Endothelial cell of umbilical vein (primary cell): ENCODE results near the gene BMERB1. TPM values are rescaled to one million over a fixed set of nuclear protein-coding genes. Genes with fewer than 3 reads are reported as not detected.

ENCODE experiments used
- BruUV-seq: library from RNA; stranded (reverse); fragments of 400-500 nt; replicated peaks from 2 replicates; lab custom pipeline; 2021; lab: Mats Ljungman, UMichigan
- CTCF ChIA-PET: fragments of 300-600, 350-600 bp; sonication (Branson Sonifier 250); formaldehyde crosslinking; loops from one replicate; lab custom pipeline; 2021; ENCODE audit warnings: antibody characterized with exemption, inconsistent platforms; lab: Charles Lee
- POLR2A ChIA-PET: fragments of 300-600, 350-600 bp; sonication (Branson Sonifier 250); formaldehyde crosslinking; loops from one replicate; lab custom pipeline; 2021; ENCODE audit warnings: antibody characterized with exemption, inconsistent platforms; lab: Charles Lee
- DNase-seq: peaks from one replicate; pipeline ENCODE4 v3.0.0-alpha.2; 2011; ENCODE audit warnings: low read depth, low spot score
- FAIRE-seq: peaks from 2 replicates; lab custom pipeline; 2011; peaks lifted over from hg19 to GRCh38; lab: Jason Lieb, UNC
- H2AFZ ChIP-seq: 2 replicates; pipeline ENCODE4 v1.6.0; 2012; ENCODE audit warnings: low read depth, low read length, control low read depth, inconsistent platforms
- H3K27ac ChIP-seq: 2 replicates; pipeline ENCODE4 v1.5.1; 2011; ENCODE audit warnings: low read depth, mild to moderate bottlenecking, control low read depth, low read length, moderate library complexity; ENCODE audit not compliant: insufficient read depth
- H3K27me3 ChIP-seq, 2 experiments: 2 replicates each; pipeline versions ENCODE4 v1.6.0 to v1.6.1; 2011; ENCODE audit warnings: low read length in 2 of 2, mixed read lengths in 1 of 2; ENCODE audit not compliant: control insufficient read depth in 2 of 2, insufficient read depth in 2 of 2
- H3K36me3 ChIP-seq, 2 experiments: 2 replicates in 1 of 2; 3 replicates in 1 of 2; pipeline ENCODE4 v1.5.1; 2011; ENCODE audit warnings: low read length in 2 of 2, mild to moderate bottlenecking in 1 of 2, moderate library complexity in 1 of 2; ENCODE audit not compliant: control insufficient read depth in 2 of 2, insufficient read depth in 2 of 2; ENCODE audit errors: extremely low read depth in 1 of 2
- H3K4me1 ChIP-seq: 3 replicates; pipeline ENCODE4 v1.5.1; 2011; ENCODE audit warnings: mild to moderate bottlenecking, low read length; ENCODE audit not compliant: control insufficient read depth, insufficient read depth; ENCODE audit errors: extremely low read depth
- H3K4me2 ChIP-seq: 2 replicates; pipeline ENCODE4 v1.6.1; 2011; ENCODE audit warnings: low read length, control low read depth, mixed read lengths; ENCODE audit not compliant: insufficient read depth
- H3K4me3 ChIP-seq, 3 experiments: fragments of 200-600 bp in 1 of 3; sonication (generic), shearing (Covaris generic) in 1 of 3; replicated peaks in 1 of 3; 2 replicates each; pipeline ENCODE4 v1.5.1; 2011 to 2016; ENCODE audit warnings: control low read depth in 3 of 3, low read length in 3 of 3, mild to moderate bottlenecking in 2 of 3, inconsistent platforms in 1 of 3, low read depth in 1 of 3, moderate library complexity in 1 of 3; ENCODE audit not compliant: insufficient read depth in 1 of 3
- H3K79me2 ChIP-seq: 2 replicates; pipeline ENCODE4 v1.6.0; 2012; ENCODE audit warnings: low read length, inconsistent platforms; ENCODE audit not compliant: control insufficient read depth, insufficient read depth
- H3K9ac ChIP-seq: replicated peaks from 2 replicates; pipeline ENCODE3; 2011; ENCODE audit warnings: low read length, control low read depth; ENCODE audit not compliant: insufficient read depth; ENCODE audit errors: extremely low read depth
- H3K9me1 ChIP-seq: replicated peaks from 3 replicates; pipeline ENCODE4 v1.6.0; 2011; ENCODE audit warnings: mild to moderate bottlenecking, low read length; ENCODE audit not compliant: control insufficient read depth, insufficient read depth; ENCODE audit errors: extremely low read depth
- H3K9me3 ChIP-seq: replicated peaks from 2 replicates; pipeline ENCODE4 v1.5.1; 2012; ENCODE audit warnings: low read length, inconsistent platforms; ENCODE audit not compliant: control insufficient read depth, insufficient read depth
- H4K20me1 ChIP-seq: replicated peaks from 2 replicates; pipeline ENCODE3; 2011; ENCODE audit warnings: mild to moderate bottlenecking, low read length; ENCODE audit not compliant: control insufficient read depth, insufficient read depth; ENCODE audit errors: extremely low read depth
- EZH2 ChIP-seq: IDR thresholded peaks from 2 replicates; pipeline ENCODE4 v1.6.1; 2012; ENCODE audit warnings: borderline replicate concordance, low read depth, mild to moderate bottlenecking, moderate library complexity, low read length, inconsistent platforms; ENCODE audit not compliant: severe bottlenecking
- MAX ChIP-seq: IDR thresholded peaks from 2 replicates; pipeline ENCODE4 v1.6.1; 2011; ENCODE audit not compliant: insufficient read depth, insufficient read length
- dilution Hi-C: fragments of 300-500 bp; cut with MboI; formaldehyde crosslinking; loops from one replicate; pipeline ENCODE4 v1.15.0; 2019; ENCODE audit warnings: low sequenced_read_pairs; ENCODE audit not compliant: extremely low pct_ligation_motif_present
- intact Hi-C: fragments of 100-400 bp; cut with micrococcal nuclease; formaldehyde crosslinking; loops from one replicate; pipeline ENCODE4 v1.10.0; 2022
- polyA plus RNA-seq, 4 experiments: library from polyadenylated mRNA; depleted of rRNA in 3 of 4; stranded (reverse) in 3 of 4; unstranded in 1 of 4; fragments of >200 nt; gene quantifications; 2 replicates each; pipeline versions ENCODE4 v1.2.1 to v1.2.3, GENCODE V29; 2011 to 2012; ENCODE audit warnings: missing spikeins in 1 of 4
- total RNA-seq: library from RNA; stranded (reverse); gene quantifications from 2 replicates; pipeline ENCODE4 v1.2.3, GENCODE V29; 2021

BMERB1 gene
- total and polyA plus RNA-seq, 2 donors (not counting 3 experiments of a cell fraction or from before 2014, with no cell fraction given) = 14.1 to 17.4 TPM

DNA sequence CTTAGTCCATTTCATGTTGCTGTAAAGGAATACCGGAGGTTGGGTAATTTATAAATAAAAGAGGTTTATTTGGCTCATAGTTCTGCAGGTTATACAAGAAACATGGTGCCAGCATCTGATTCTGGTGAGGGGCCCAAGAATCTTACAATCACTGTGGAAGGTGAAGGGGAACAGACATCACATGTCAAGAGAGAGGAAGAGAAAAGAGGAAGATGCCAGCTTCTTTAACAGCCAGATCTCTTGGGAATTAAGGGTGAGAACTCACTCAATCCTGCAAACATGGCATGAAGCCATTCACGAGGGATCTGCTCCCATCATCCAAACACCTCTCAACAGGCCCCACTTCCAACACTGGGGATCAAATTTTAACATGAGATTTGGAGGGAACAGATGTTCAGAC is 49.5 kb downstream of the BMERB1 start:
- BruUV-seq = no TSS peak
- CTCF ChIA-PET = interaction anchor here (1.0 kb wide), 1 partner anchor 56 kb away, joined by 3 read pairs; no protein-coding TSS in a partner anchor
- Histone ChIP-seq H3K4me1 (peaks cover 14% of the 10 kb centered on the region), H3K4me3 (no peak overlapping the region), H2AFZ (no peak overlapping the region), H3K4me2 (no peak overlapping the region), H3K9me1 (no peaks in the 10 kb centered on the region), H3K27ac (no peak overlapping the region), H4K20me1 (no peaks in the 10 kb centered on the region), H3K9ac (no peak overlapping the region), H3K36me3 (no peaks in the 10 kb centered on the region), H3K79me2 (no peaks in the 10 kb centered on the region), H3K9me3 (no peaks in the 10 kb centered on the region), H3K27me3 (no peaks in the 10 kb centered on the region)
- dilution Hi-C loops = no loop called here
- POLR2A ChIA-PET = no interaction called here
- no peak for DNase-seq
- no peak for TF ChIP-seq EZH2
- intact Hi-C loops = loop anchor here (2.0 to 5.0 kb wide), 4 partner anchors 19 to 158 kb away; partner anchors contain the start of gene MARF1
- FAIRE-seq = no peak

DNA sequence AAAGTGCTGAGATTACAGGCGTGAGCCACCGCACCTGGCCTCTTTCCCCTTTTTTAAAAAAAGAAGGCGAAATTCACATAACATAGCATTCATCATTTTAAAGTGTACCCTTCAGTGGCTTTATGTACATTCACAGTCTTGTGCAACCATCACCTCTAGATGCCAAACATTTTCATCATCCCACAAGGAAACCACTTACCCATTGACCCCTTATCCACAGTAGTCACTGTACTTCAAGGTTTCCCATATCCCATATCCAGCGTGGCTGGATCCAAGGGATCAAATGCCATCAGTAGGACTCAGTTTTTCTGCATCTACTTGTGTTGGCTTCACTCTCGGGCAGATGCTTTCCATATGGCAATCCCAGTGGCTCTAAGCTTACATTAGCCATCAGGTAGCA is 50.3 kb downstream of the BMERB1 start:
- H3K4me2 ChIP-seq = no peak overlapping the region
- no peaks in the 10 kb centered on the region for H3K79me2 ChIP-seq
- peaks cover 22% of the 10 kb centered on the region for H3K4me1 ChIP-seq
- dilution Hi-C loops (no loop called here), intact Hi-C loops (loop anchor here (5.0 kb wide), 2 partner anchors 47 to 158 kb away; partner anchors contain the start of gene MARF1)
- no peak for DNase-seq
- BruUV-seq = no TSS peak
- H3K9me3 ChIP-seq = no peaks in the 10 kb centered on the region
- H3K4me3 ChIP-seq = no peak overlapping the region
- no peaks in the 10 kb centered on the region for H4K20me1 ChIP-seq
- no peak for FAIRE-seq
- H3K27me3 ChIP-seq = no peaks in the 10 kb centered on the region
- no peak overlapping the region for H2AFZ ChIP-seq
- ChIA-PET CTCF (no interaction called here), POLR2A (no interaction called here)
- H3K9me1 ChIP-seq = no peaks in the 10 kb centered on the region
- H3K9ac ChIP-seq = no peak overlapping the region
- no peaks in the 10 kb centered on the region for H3K36me3 ChIP-seq
- H3K27ac ChIP-seq = no peak overlapping the region
- TF ChIP-seq MAX = no peak
